HG03066 (cell line): ENCODE results near the gene HLA-DMB.
A peak's percentile ranks its signal among the peaks of the same experiment; 100 is the strongest.

Source experiments
- ATAC-seq: cut with Tn5 transposase; IDR thresholded peaks from one replicate; pipeline ENCODE4 v1.9.1; 2021; ENCODE audit warnings: low read depth; ENCODE audit not compliant: unreplicated experiment

HLA-DMB gene

GRCh38 chr6:32940656-32941213 is at the start of gene HLA-DMB:
Gene HLA-DMB (minus strand): TSS chr6:32941028. CDS start chr6:32940807, 221 bp downstream.
- peak; percentile 52 for ATAC-seq

- no peak for ATAC-seq
Measured at GRCh38 chr6:32989368-32989767, 48.5 kb upstream of the HLA-DMB start.

- peak; percentile 55 for ATAC-seq
Measured at GRCh38 chr6:32984622-32985389, 44.0 kb upstream of the HLA-DMB start.

- no peak for ATAC-seq
Measured at GRCh38 chr6:32983964-32984621, 43.3 kb upstream of the HLA-DMB start.

- ATAC-seq = no peak
Measured at GRCh38 chr6:32983493-32983848, 42.6 kb upstream of the HLA-DMB start.

GRCh38 chr6:32982702-32983492 is 42.1 kb upstream of the HLA-DMB start:
- no peak for ATAC-seq

GRCh38 chr6:32982084-32982701 is 41.4 kb upstream of the HLA-DMB start:
- ATAC-seq = no peak

GRCh38 chr6:32980488-32981038 is 39.7 kb upstream of the HLA-DMB start:
- ATAC-seq = no peak

- ATAC-seq = no peak
Measured at GRCh38 chr6:32979720-32980487, 39.1 kb upstream of the HLA-DMB start.

- ATAC-seq = no peak
Measured at GRCh38 chr6:32977953-32978324, 37.1 kb upstream of the HLA-DMB start.

- no peak for ATAC-seq
Measured at GRCh38 chr6:32977272-32977952, 36.6 kb upstream of the HLA-DMB start.

- ATAC-seq = no peak
Measured at GRCh38 chr6:32976334-32977069, 35.7 kb upstream of the HLA-DMB start.

- ATAC-seq = no peak
Measured at GRCh38 chr6:32975886-32976285, 35.1 kb upstream of the HLA-DMB start.

GRCh38 chr6:32974541-32975308 is 33.9 kb upstream of the HLA-DMB start:
- no peak for ATAC-seq

- no peak for ATAC-seq
Measured at GRCh38 chr6:32974016-32974333, 33.1 kb upstream of the HLA-DMB start.

- ATAC-seq = no peak
Measured at GRCh38 chr6:32973144-32974015, 32.6 kb upstream of the HLA-DMB start.
